Heart left ventricle (tissue), 13 donors: Measurements from ENCODE around the gene AKAP6.

Experiments
- CTCF ChIP-seq, 12 donors: fragments of 200-600 bp; sonication (generic) in 4 of 12; IDR thresholded peaks; one replicate each; pipeline versions ENCODE4 v1.5.0 to v1.8.0; 2018 to 2022; ENCODE audit warnings: antibody characterized with exemption in 12 of 12, mild to moderate bottlenecking in 5 of 12
- POLR2A ChIP-seq, 2 donors: fragments of 450-650 bp; IDR thresholded peaks; one replicate each; pipeline ENCODE4 v1.6.1; 2017; ENCODE audit warnings: antibody characterized with exemption in 2 of 2, mild to moderate bottlenecking in 2 of 2, moderate library complexity in 2 of 2
- donor health status: ischemic (EF 13 %, LVEDD 7.1; RV severe dilation, severe dysfunction).
- donor health status: DM: no; HTN: yes; CAD: no.
- donor health status: DM: no; HTN: no; CAD: no.
- donor health status: ischemic (EF 25% LVEDD 6.9; RV normal size, moderate dysfunction).
- donor health status: ischemic (EF 25% LVEDD 5.7; RV mildly dilated, moderate dysfunction).
- donor health status: ischemic (EF 35%, LVEDD 5.7; RV mildly dilated, moderate dysfunction).
- donor health status: nonischemic (EF 11% LVEDD 7.7; RV severe dilation, severe dysfunction).
- donor health status: DM: yes; HTN: yes; CAD: no.
- donor health status: PGD.
- donor health status: ischemic (EF 29% LVEDD 5.4; RV normal size, mild dysfunction).
- donor health status: nonischemic (EF 23%, LVEDD 6.1; RV moderate dilation, normal function).

GRCh38 chr14:32761381-32761968 lies 432.4 kb downstream of the AKAP6 start:
- TF ChIP-seq CTCF (IDR thresholded peaks at IDR 0.05) (no peak), POLR2A (IDR thresholded peaks at IDR 0.05) (no peak)
